GM10266 (cell line): ENCODE results near the gene ARHGEF10L.

ENCODE experiments used
- DNase-seq: peaks from one replicate; pipeline ENCODE4 v3.0.0; 2012; ENCODE audit errors: extremely low spot score
- TF ChIP-seq, protein P1 (sequence below): IDR thresholded peaks from 2 replicates; pipeline ENCODE4 v1.5.1; 2012; ENCODE audit warnings: mild to moderate bottlenecking, low read depth; ENCODE audit not compliant: control insufficient read depth, insufficient read depth; ENCODE audit errors: missing control alignments

The ARHGEF10L gene

DNA sequence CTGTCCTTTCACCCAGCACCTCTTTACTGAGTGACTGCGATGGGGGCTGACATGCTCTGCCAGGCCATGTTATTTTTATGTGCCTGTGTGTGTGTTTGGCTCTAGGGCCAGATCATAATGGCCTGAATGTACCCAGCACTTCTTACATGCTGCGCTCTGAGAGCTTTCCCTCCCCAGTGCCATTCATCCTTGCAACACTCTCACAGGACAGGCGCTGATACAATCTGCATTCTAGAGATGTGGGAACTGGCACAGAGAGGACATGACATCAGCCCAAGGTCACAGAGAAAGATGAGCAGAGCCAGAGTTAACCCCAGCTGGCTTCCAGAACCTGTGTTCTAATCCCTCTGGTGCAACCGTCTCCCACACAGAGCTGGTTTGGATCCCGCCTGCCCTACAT is 54.5 kb downstream of the ARHGEF10L start:
- TF ChIP-seq, protein P1, sequence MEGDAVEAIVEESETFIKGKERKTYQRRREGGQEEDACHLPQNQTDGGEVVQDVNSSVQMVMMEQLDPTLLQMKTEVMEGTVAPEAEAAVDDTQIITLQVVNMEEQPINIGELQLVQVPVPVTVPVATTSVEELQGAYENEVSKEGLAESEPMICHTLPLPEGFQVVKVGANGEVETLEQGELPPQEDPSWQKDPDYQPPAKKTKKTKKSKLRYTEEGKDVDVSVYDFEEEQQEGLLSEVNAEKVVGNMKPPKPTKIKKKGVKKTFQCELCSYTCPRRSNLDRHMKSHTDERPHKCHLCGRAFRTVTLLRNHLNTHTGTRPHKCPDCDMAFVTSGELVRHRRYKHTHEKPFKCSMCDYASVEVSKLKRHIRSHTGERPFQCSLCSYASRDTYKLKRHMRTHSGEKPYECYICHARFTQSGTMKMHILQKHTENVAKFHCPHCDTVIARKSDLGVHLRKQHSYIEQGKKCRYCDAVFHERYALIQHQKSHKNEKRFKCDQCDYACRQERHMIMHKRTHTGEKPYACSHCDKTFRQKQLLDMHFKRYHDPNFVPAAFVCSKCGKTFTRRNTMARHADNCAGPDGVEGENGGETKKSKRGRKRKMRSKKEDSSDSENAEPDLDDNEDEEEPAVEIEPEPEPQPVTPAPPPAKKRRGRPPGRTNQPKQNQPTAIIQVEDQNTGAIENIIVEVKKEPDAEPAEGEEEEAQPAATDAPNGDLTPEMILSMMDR, result no peak
- no peak for DNase-seq

DNA sequence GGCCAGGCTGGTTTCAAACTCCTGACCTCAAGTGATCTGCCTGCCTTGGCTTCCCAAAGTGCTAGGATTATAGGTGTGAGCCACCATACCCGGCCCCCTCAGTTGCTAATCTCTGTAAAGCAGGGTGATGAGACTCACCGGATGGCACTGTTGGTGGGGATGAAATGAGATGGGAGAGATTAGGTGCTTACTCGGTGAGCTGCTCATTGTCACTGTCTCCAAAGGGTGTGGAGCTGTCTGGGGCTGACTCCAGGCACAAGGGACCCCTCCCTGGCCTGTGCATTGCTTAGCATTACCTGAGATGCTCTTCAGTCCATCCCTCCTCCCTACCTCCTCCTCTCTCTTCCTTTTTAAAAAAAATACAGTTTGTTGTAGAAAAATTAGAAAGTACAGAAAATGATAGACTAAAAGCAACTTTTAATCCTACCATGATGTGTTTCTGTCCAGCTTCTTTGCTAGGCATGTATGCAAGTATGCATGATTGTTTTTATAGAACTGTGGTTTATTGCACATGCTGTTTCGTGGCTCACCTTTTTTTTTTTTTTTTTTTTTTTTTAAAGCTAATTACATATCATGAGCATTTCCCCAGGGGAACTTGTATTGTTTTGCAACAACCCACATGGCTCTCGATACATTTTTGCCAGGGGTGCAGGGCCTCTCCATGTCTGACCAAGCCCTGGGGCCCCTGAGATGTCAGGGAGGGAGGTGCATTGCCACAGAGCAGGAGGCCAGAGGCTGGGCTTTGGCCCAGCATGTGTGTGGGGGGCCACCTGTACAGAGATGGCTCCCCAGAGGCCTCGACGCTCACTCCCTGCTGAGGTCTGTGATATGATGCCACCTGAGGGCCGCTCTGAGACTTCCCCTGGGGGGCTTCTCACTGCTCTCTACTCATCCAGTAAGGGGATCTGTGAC is 55.4 kb downstream of the ARHGEF10L start:
- TF ChIP-seq, protein P1, result no peak
- no peak for DNase-seq

DNA sequence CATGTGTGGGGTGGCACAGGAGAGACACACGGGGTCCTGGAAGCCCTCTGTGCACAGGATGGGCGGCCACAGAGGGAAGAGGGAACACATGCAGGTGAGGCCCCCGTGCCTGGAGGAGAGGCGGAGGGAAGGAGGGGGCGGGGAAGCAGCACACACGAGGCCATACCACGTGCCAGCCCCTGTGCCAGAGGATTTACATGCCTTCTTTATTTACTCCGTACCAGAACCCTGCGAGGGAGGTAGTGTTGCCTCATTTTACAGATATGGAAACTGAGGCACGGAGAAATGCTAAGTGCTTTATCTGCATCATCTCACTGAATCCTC is 56.1 kb downstream of the ARHGEF10L start:
- DNase-seq, result no peak
- TF ChIP-seq, protein P1, result no peak

DNA sequence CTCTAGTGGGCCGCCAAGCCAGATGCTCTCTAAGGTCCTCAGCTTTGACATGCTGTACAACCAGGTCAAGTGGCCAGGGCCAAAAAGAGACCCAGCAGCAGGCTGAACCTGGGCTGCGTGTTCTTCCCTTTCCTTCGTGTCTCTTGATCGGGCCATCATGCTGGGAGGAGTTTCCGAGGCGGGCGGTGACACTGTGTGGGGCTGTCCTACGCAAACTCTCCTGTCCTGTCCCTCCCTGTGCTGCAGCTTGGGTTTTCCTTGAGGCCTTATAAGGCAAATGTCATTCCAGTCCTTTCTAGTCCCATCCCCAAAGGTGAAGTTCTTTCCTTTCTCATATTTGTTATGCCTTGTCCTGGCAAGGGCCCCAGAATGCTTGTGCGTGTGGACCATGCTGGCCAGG is 56.7 kb downstream of the ARHGEF10L start:
- DNase-seq, result no peak
- TF ChIP-seq, protein P1, result no peak

DNA sequence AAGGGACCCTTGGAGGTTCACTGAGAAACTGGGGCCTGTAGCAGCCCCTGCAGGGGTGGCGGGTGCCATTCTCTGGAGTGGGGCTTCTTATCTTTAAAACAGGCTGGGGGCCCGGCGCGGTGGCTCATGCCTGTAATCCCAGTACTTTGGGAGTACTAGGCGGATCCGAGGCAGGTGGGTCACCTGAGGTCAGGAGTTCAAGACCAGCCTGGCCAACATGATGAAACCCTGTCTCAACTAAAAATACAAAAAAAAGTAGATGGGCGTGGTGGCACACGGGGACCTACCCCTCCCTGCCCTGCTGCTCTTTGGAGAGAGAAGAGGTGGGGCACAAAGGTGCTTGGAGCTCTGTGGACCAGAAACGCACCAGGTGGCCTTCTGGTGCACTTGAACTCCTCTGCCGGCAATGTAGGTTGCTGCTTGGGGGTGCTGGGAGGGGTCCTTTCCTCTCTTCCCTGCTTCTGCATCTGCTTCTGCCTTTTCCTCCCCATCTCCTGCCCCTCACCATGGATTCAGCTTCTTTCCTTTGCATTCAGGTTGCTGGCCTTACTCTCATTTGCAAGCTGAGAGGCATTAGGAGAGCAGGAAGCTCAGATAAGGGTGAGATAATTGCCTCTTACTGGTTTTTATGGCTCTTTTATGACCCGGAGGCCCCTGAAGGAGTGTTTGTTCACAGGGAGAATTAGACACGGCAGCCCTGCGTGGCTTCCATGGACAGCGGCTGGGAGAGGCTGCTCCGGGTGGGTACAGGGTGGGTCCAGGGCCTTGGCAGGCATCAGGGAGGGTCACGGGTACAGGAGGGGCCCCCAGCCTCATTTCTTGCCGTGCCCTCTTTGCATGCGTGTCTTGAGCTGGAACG is 57.4 kb downstream of the ARHGEF10L start:
- TF ChIP-seq, protein P1, result no peak
- no peak for DNase-seq

DNA sequence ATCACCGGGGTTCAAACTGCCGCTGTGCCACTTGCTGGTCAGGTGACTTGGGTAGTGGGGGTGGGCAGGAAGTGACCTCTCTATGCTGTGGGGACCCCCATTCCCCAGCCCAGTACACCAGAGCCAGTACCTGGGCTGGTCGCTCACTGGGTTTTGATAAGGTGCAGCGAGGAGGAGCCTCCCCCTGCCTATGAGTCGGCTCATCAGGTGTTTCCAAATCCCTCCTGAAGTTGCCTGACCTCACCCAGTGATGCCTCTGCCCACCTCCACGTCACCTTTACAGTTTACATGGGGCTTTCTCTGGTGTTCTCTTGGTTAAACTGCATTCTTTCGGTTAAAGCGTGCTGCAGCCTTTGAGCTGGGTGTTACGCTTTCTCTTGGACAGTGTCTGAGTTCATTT is 58.2 kb downstream of the ARHGEF10L start:
- TF ChIP-seq, protein P1, result no peak
- no peak for DNase-seq

DNA sequence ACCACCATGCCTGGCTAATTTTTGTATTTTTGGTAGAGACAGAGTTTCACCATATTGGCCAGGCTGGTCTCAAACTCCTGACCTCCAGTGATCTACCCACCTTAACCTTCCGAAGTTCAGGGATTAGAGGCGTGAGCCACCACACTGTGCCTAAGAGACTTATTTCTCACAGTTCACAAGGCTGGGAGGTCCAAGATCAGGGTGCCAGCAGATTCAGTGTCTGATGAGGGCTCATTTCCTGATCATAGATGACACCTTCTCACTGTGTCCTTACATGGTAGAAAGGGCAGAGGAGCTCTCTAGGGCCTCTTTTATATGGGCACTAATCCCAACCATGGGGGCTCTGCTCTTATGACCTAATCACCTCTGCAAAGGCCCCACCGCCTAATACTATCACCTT is 58.8 kb downstream of the ARHGEF10L start:
- DNase-seq, result no peak
- TF ChIP-seq, protein P1, result no peak
